DND-41 (cell line): ENCODE measurements around the gene NELFE.

Experiments used
- CTCF ChIP-seq: IDR thresholded peaks from 2 replicates; pipeline ENCODE4 v1.5.1; 2012; ENCODE audit warnings: borderline replicate concordance, low read length, moderate library complexity, mild to moderate bottlenecking; ENCODE audit not compliant: poor library complexity, severe bottlenecking; ENCODE audit errors: extremely low read depth
- EZH2 ChIP-seq: IDR thresholded peaks from 3 replicates; pipeline ENCODE4 v1.6.1; 2012; ENCODE audit warnings: borderline replicate concordance, low read depth, mild to moderate bottlenecking, moderate library complexity, low read length, inconsistent platforms; ENCODE audit not compliant: severe bottlenecking

DNA sequence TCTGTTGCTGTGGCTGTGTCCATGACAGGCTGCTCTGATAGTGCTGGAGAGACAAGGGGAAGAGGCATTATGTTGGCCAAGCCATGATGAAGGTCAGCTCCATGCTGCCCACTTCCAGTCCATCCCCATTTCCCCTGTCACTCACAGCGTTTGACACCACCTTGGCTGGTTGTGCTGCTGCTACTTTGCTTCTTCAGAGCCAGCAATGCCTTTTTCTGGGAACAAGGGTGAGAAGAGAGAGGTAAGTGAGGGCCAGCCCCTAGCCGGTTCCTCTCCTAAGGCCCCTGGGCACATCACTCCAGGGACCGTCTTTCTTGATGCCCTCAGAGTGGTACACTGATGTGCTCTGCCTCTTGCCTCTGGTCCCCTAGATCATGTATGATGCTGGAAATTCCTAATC is 2.0 kb downstream of the NELFE start:
- no peak for TF ChIP-seq CTCF
- TF ChIP-seq EZH2 = no peak
